KMS-11 (cell line): ENCODE results near the gene BARX2.

Experiments
- H2AFZ ChIP-seq: fragments of 200-600 bp; sonication (generic); 2 replicates; pipeline ENCODE4 v1.6.1; 2016; ENCODE audit warnings: antibody characterized with exemption, mixed run types, low read depth
- H3K27ac ChIP-seq: fragments of 200-600 bp; sonication (generic); 2 replicates; pipeline ENCODE4 v1.6.1; 2016; ENCODE audit warnings: mild to moderate bottlenecking, mixed run types
- H3K27me3 ChIP-seq: fragments of 200-600 bp; sonication (generic); 2 replicates; pipeline ENCODE4 v1.6.1; 2017; ENCODE audit warnings: mild to moderate bottlenecking, low read depth, mixed run types, moderate library complexity; ENCODE audit not compliant: insufficient read depth
- H3K36me3 ChIP-seq: fragments of 200-600 bp; sonication (generic); 2 replicates; pipeline ENCODE4 v1.6.1; 2017; ENCODE audit warnings: mild to moderate bottlenecking, mixed run types; ENCODE audit not compliant: insufficient read depth
- H3K4me1 ChIP-seq: fragments of 200-600 bp; sonication (generic); 2 replicates; pipeline ENCODE4 v1.6.1; 2016; ENCODE audit warnings: mild to moderate bottlenecking, low read depth, mixed run types; ENCODE audit not compliant: poor library complexity, severe bottlenecking
- H3K4me2 ChIP-seq: fragments of 200-600 bp; sonication (generic); 2 replicates; pipeline ENCODE4 v1.7.0; 2016; ENCODE audit warnings: mild to moderate bottlenecking, mixed run types
- H3K4me3 ChIP-seq: fragments of 200-600 bp; sonication (generic); IDR thresholded peaks from 2 replicates; pipeline ENCODE4 v1.6.1; 2017; ENCODE audit warnings: low read depth, low read length, mixed read lengths; ENCODE audit not compliant: insufficient read depth
- H3K79me2 ChIP-seq: fragments of 200-600 bp; sonication (generic); 2 replicates; pipeline ENCODE4 v1.6.1; 2016; ENCODE audit warnings: low read depth, mixed run types; ENCODE audit not compliant: insufficient read depth
- H3K9ac ChIP-seq: fragments of 200-600 bp; sonication (generic); 2 replicates; pipeline ENCODE4 v1.6.1; 2016; ENCODE audit warnings: mild to moderate bottlenecking, mixed run types
- H4K20me1 ChIP-seq: fragments of 200-600 bp; sonication (generic); 2 replicates; pipeline ENCODE4 v1.6.1; 2016; ENCODE audit warnings: mild to moderate bottlenecking, mixed run types; ENCODE audit not compliant: insufficient read depth
- CTCF ChIP-seq: fragments of 200-600 bp; sonication (generic); conservative IDR thresholded peaks from 2 replicates; pipeline ENCODE4 v1.6.1; 2017; ENCODE audit warnings: low read depth, mild to moderate bottlenecking, antibody characterized with exemption, low read length, moderate library complexity, mixed read lengths

The BARX2 gene

GRCh38 chr11:129376658-129377341 lies 1.2 kb downstream of the BARX2 start:
- peak overlapping the region; percentile 57 for H2AFZ ChIP-seq
- TF ChIP-seq CTCF: no peak

GRCh38 chr11:129377739-129378138 lies 2.1 kb downstream of the BARX2 start:
- no peaks in the 10 kb centered on the region for H3K36me3 ChIP-seq
- H3K9ac ChIP-seq: no peak overlapping the region
- TF ChIP-seq CTCF: no peak
- no peak overlapping the region for H3K4me3 ChIP-seq
- no peaks in the 10 kb centered on the region for H4K20me1 ChIP-seq
- H3K4me2 ChIP-seq: peak overlapping the region; percentile 53; the same call in 1 of the 2 replicates
- H3K4me1 ChIP-seq: no peaks in the 10 kb centered on the region
- H3K27ac ChIP-seq: no peak overlapping the region
- H3K27me3 ChIP-seq: no peaks in the 10 kb centered on the region
- no peak overlapping the region for H2AFZ ChIP-seq
- peaks cover 7% of the 10 kb centered on the region; the same call in 1 of the 2 replicates for H3K79me2 ChIP-seq

More at GRCh38 chr11:129376658-129377341, 1.2 kb downstream of the BARX2 start:
- Histone ChIP-seq H3K27me3 (no peaks in the 10 kb centered on the region), H3K4me2 (peak overlapping the region; percentile 53), H3K27ac (peak overlapping the region; percentile 68), H3K79me2 (peaks cover 7% of the 10 kb centered on the region; the same call in 1 of the 2 replicates), H3K9ac (peak overlapping the region; percentile 56), H3K4me3 (no peak overlapping the region), H3K4me1 (no peaks in the 10 kb centered on the region), H3K36me3 (no peaks in the 10 kb centered on the region), H4K20me1 (no peaks in the 10 kb centered on the region)

GRCh38 chr11:129380413-129380812 lies 4.8 kb downstream of the BARX2 start:
- peaks cover 5% of the 10 kb centered on the region for H3K4me1 ChIP-seq

GRCh38 chr11:129382583-129382982 lies 6.9 kb downstream of the BARX2 start:
- Histone ChIP-seq H3K4me3 (no peak overlapping the region), H3K9ac (no peak overlapping the region), H3K36me3 (no peaks in the 10 kb centered on the region), H3K4me1 (peaks cover 9% of the 10 kb centered on the region), H3K79me2 (peaks cover 6% of the 10 kb centered on the region; the same call in 1 of the 2 replicates), H2AFZ (no peak overlapping the region), H3K27ac (no peak overlapping the region), H3K27me3 (no peaks in the 10 kb centered on the region), H4K20me1 (no peaks in the 10 kb centered on the region), H3K4me2 (no peak overlapping the region)
- TF ChIP-seq CTCF: no peak

More at GRCh38 chr11:129380413-129380812, 4.8 kb downstream of the BARX2 start:
- no peak overlapping the region for H3K27ac ChIP-seq
- H3K36me3 ChIP-seq: no peaks in the 10 kb centered on the region
- H3K9ac ChIP-seq: no peak overlapping the region
- no peaks in the 10 kb centered on the region for H3K27me3 ChIP-seq
- H3K79me2 ChIP-seq: peaks cover 7% of the 10 kb centered on the region; the same call in 1 of the 2 replicates
- no peak for TF ChIP-seq CTCF
- no peak overlapping the region for H3K4me3 ChIP-seq
- no peaks in the 10 kb centered on the region for H4K20me1 ChIP-seq
- H2AFZ ChIP-seq: no peak overlapping the region
- no peak overlapping the region for H3K4me2 ChIP-seq
